Neuronal stem cell (in vitro differentiated cells): Measurements from ENCODE around the gene RPUSD4.
A peak's percentile ranks its signal among the peaks of the same experiment; 100 is the strongest.

Experiments used
- DNase-seq: peaks from one replicate; pipeline ENCODE4 v3.0.0-alpha.2; 2013; ENCODE audit warnings: low spot score
- H2AFZ ChIP-seq: one replicate; pipeline ENCODE4 v1.6.1; 2013; ENCODE audit warnings: mild to moderate bottlenecking, low read length, inconsistent platforms
- H2AK5ac ChIP-seq: 2 replicates; pipeline ENCODE4 v1.6.1; 2013; ENCODE audit warnings: low read depth, mild to moderate bottlenecking, inconsistent platforms, low read length, moderate library complexity, mixed read lengths
- H2BK120ac ChIP-seq: 2 replicates; pipeline ENCODE4 v1.6.1; 2013; ENCODE audit warnings: low read depth, mild to moderate bottlenecking, inconsistent platforms, low read length, moderate library complexity, mixed read lengths
- H2BK12ac ChIP-seq: one replicate; pipeline ENCODE4 v1.6.1; 2013; ENCODE audit warnings: low read length, inconsistent platforms
- H2BK15ac ChIP-seq: 2 replicates; pipeline ENCODE4 v1.6.1; 2013; ENCODE audit warnings: mild to moderate bottlenecking, low read length, inconsistent platforms, mixed read lengths
- H2BK5ac ChIP-seq: one replicate; pipeline ENCODE4 v1.6.1; 2013; ENCODE audit warnings: inconsistent platforms, mild to moderate bottlenecking, low read length, moderate library complexity
- H3K14ac ChIP-seq: one replicate; pipeline ENCODE4 v1.6.1; 2013; ENCODE audit warnings: low read length, inconsistent platforms
- H3K18ac ChIP-seq: 2 replicates; pipeline ENCODE4 v1.6.1; 2013; ENCODE audit warnings: low read length, inconsistent platforms
- H3K23ac ChIP-seq: 2 replicates; pipeline ENCODE4 v1.6.1; 2013; ENCODE audit warnings: low read depth, mild to moderate bottlenecking, mixed read lengths, low read length, inconsistent platforms; ENCODE audit not compliant: poor library complexity
- H3K27ac ChIP-seq: replicated peaks from 3 replicates; pipeline ENCODE4 v1.5.1; 2013; ENCODE audit warnings: low read length, inconsistent platforms
- H3K27me3 ChIP-seq, 3 experiments: 2 replicates each; pipeline ENCODE4 v1.6.1; 2013; ENCODE audit warnings: low read length in 3 of 3, mild to moderate bottlenecking in 2 of 3, inconsistent platforms in 1 of 3, low read depth in 1 of 3, mixed read lengths in 1 of 3, moderate library complexity in 1 of 3; ENCODE audit not compliant: control insufficient read depth in 3 of 3, insufficient read depth in 3 of 3
- H3K36me3 ChIP-seq, 2 donors: replicated peaks in 1 of 2; 2 replicates each; pipeline ENCODE4 v1.6.1; 2013; ENCODE audit warnings: low read length in 2 of 2; ENCODE audit not compliant: control insufficient read depth in 2 of 2, insufficient read depth in 2 of 2
- H3K4ac ChIP-seq: 2 replicates; pipeline ENCODE4 v1.6.1; 2013; ENCODE audit warnings: inconsistent platforms, mild to moderate bottlenecking, low read length, moderate library complexity
- H3K4me1 ChIP-seq, 2 donors: 1 replicate in 1 of 2; 2 replicates in 1 of 2; pipeline ENCODE4 v1.6.1; 2013; ENCODE audit warnings: low read length in 2 of 2, low read depth in 1 of 2; ENCODE audit not compliant: control insufficient read depth in 2 of 2, insufficient read depth in 1 of 2
- H3K4me2 ChIP-seq: one replicate; pipeline ENCODE4 v1.6.1; 2013; ENCODE audit warnings: mild to moderate bottlenecking, low read length, inconsistent platforms; ENCODE audit not compliant: insufficient read depth, poor library complexity, severe bottlenecking
- H3K4me3 ChIP-seq, 2 donors: 2 replicates each; pipeline ENCODE4 v1.5.1; 2013; ENCODE audit warnings: low read length in 2 of 2, mild to moderate bottlenecking in 2 of 2, inconsistent platforms in 1 of 2, moderate library complexity in 1 of 2
- H3K79me1 ChIP-seq: one replicate; pipeline ENCODE4 v1.6.1; 2013; ENCODE audit warnings: low read depth, mild to moderate bottlenecking, inconsistent platforms, low read length, moderate library complexity
- H3K9ac ChIP-seq: one replicate; pipeline ENCODE4 v1.6.1; 2013; ENCODE audit warnings: mild to moderate bottlenecking, low read depth, low read length, inconsistent platforms; ENCODE audit not compliant: poor library complexity
- H3K9me3 ChIP-seq, 2 donors: replicated peaks in 1 of 2; 2 replicates each; pipeline versions ENCODE3 to v1.6.1; 2013; ENCODE audit warnings: low read length in 2 of 2, mild to moderate bottlenecking in 2 of 2, inconsistent platforms in 1 of 2, low read depth in 1 of 2, mixed read lengths in 1 of 2, moderate library complexity in 1 of 2; ENCODE audit not compliant: control insufficient read depth in 2 of 2, insufficient read depth in 1 of 2
- H4K8ac ChIP-seq: one replicate; pipeline ENCODE4 v1.6.1; 2013; ENCODE audit warnings: low read depth, mild to moderate bottlenecking, inconsistent platforms, low read length, moderate library complexity
- H4K91ac ChIP-seq: one replicate; pipeline ENCODE4 v1.6.1; 2013; ENCODE audit warnings: low read length, low read depth, mild to moderate bottlenecking, inconsistent platforms; ENCODE audit not compliant: poor library complexity
- WGBS, 2 donors: extraction: QIAGEN DNeasy Blood & Tissue Kit; methylation state at CpG; one replicate each; pipeline ENCODE4 v1.1.7; 2013; ENCODE audit warnings: missing lambda C conversion rate in 2 of 2, mixed read lengths in 1 of 2; ENCODE audit not compliant: insufficient read length in 2 of 2, insufficient replicate concordance in 1 of 2; ENCODE audit errors: extremely low coverage in 2 of 2; 5-methylcytosine and 5-hydroxymethylcytosine counted together

RPUSD4 gene

DNA sequence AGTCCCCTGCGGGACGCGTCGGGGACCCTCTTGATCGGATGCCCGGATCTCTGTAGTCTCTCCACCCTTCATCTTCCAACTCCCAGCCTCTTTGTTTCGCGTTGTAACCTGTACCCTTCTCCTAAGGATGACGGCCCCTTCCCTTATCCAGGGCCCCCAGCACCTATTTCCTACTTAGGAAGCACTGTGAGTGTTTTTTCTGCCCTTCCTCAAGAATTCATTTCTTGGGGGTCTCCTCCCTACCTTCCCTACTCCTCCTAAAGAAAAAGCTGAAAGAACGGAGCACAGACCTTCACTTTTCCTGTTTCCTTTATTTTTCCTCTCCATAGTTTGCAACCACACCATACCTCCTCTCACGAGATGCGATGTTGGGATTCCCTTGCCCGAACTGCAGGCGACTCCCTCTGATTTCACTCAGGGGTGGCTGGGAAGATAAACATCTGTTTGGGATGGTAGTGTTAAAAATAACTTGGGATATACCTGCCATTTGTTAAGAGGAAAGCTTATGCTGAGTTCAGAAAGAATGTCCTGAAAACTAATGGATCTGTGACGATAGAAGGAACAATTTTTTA lies 725 bp upstream of the RPUSD4 start:
- Histone ChIP-seq H3K23ac (peak overlapping the region; percentile 66), H3K27me3 (no peaks in the 10 kb centered on the region), H3K4ac (no peak overlapping the region), H3K27ac (no peak overlapping the region), H3K4me1 (peaks cover 0 to 5% of the 10 kb centered on the region in 2 donors), H4K8ac (no peak overlapping the region), H2AFZ (peak overlapping the region; percentile 96), H2AK5ac (no peak overlapping the region), H2BK12ac (no peak overlapping the region), H3K9me3 (no peaks in the 10 kb centered on the region), H3K4me3 (peak overlapping the region; percentile 91 to 97), H3K18ac (peak overlapping the region; percentile 15), H4K91ac (no peak overlapping the region), H3K9ac (peak overlapping the region; percentile 84), H3K36me3 (peaks cover 8 to 30% of the 10 kb centered on the region in 2 donors), H3K4me2 (peak overlapping the region; percentile 85), H2BK5ac (peak overlapping the region; percentile 69), H3K79me1 (no peaks in the 10 kb centered on the region), H2BK15ac (no peak overlapping the region), H2BK120ac (no peak overlapping the region), H3K14ac (no peak overlapping the region)
- no peak for DNase-seq
- no CpG with 5 or more reads among the region's 15 CpGs for WGBS, 2 donors

DNA sequence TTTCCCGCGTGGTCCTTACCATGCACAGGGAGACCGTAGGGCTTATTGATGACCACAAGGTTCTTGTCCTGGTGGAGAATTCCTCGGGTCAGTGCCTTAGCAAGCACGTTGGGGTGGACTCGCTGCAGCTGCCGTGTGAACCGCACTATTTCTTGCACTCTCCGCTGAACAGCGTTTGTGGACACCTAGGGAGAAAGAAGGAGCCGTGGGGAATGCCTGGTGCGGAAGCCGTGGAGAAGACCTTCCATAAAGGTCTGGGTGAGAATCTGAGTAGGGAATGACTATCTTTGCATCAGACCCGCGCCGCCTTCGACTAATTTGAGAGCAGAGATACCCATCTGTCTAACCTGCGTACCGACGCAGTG lies 597 bp downstream of the RPUSD4 start:
- no CpG with 5 or more reads among the region's 20 CpGs for WGBS, 2 donors
- H3K9ac ChIP-seq: peak overlapping the region; percentile 56
- H2AK5ac ChIP-seq: no peak overlapping the region
- no peak overlapping the region for H3K4ac ChIP-seq
- H3K18ac ChIP-seq: no peak overlapping the region
- peak overlapping the region; percentile 91 to 97 for H3K4me3 ChIP-seq
- H3K36me3 ChIP-seq: peaks cover 13 to 43% of the 10 kb centered on the region in 2 donors
- no peak overlapping the region for H2BK15ac ChIP-seq
- H2BK12ac ChIP-seq: no peak overlapping the region
- H2AFZ ChIP-seq: peak overlapping the region; percentile 96
- H4K8ac ChIP-seq: no peak overlapping the region
- peak overlapping the region; percentile 79 for H3K4me2 ChIP-seq
- no peak overlapping the region for H3K14ac ChIP-seq
- H3K79me1 ChIP-seq: peaks cover 3% of the 10 kb centered on the region
- no peak overlapping the region for H2BK5ac ChIP-seq
- no peak overlapping the region for H4K91ac ChIP-seq
- no peak for DNase-seq
- no peaks in the 10 kb centered on the region for H3K9me3 ChIP-seq
- H3K27ac ChIP-seq: no peak overlapping the region
- H3K4me1 ChIP-seq: peaks cover 0 to 5% of the 10 kb centered on the region in 2 donors
- H2BK120ac ChIP-seq: no peak overlapping the region
- H3K27me3 ChIP-seq: no peaks in the 10 kb centered on the region
- no peak overlapping the region for H3K23ac ChIP-seq

- H3K18ac ChIP-seq: no peak overlapping the region
- no peak overlapping the region for H3K4me3 ChIP-seq
- H2AK5ac ChIP-seq: no peak overlapping the region
- no peaks in the 10 kb centered on the region for H3K27me3 ChIP-seq
- no peak overlapping the region for H3K4me2 ChIP-seq
- H3K23ac ChIP-seq: no peak overlapping the region
- H2BK120ac ChIP-seq: no peak overlapping the region
- H3K36me3 ChIP-seq: peaks cover 32 to 72% of the 10 kb centered on the region in 2 donors
- H3K4ac ChIP-seq: no peak overlapping the region
- no peak overlapping the region for H3K14ac ChIP-seq
- no CpG with 5 or more reads among the region's 2 CpGs for WGBS, 2 donors
- peaks cover 0 to 5% of the 10 kb centered on the region in 2 donors for H3K4me1 ChIP-seq
- no peak overlapping the region for H4K8ac ChIP-seq
- no peak overlapping the region for H4K91ac ChIP-seq
- DNase-seq: no peak
- H2AFZ ChIP-seq: no peak overlapping the region
- H3K79me1 ChIP-seq: peaks cover 3% of the 10 kb centered on the region
- H2BK12ac ChIP-seq: no peak overlapping the region
- no peaks in the 10 kb centered on the region for H3K9me3 ChIP-seq
- H2BK15ac ChIP-seq: no peak overlapping the region
- H2BK5ac ChIP-seq: no peak overlapping the region
- no peak overlapping the region for H3K27ac ChIP-seq
- H3K9ac ChIP-seq: no peak overlapping the region
These were observed 3.6 kb downstream of the RPUSD4 start for GRCh38 chr11:126207896-126208295.

DNA sequence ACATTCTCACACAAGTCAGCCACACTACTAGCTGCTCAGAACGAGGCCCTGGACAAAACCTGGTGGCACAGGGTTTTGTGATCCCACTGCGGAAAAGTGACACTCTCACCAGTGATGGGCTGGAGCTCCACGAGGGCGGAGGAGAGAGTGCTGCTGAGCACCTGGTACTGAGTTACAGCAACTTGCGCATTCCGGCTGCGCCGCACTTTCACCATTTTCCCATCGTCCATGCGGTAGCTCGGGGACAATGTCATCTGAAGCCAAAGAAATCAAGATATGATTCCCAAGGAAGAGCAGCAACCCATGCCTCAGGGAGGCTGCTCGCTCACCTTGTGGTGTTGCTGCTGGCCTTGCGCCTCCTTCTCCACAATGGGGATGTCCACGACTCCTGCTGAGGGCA lies 6.1 kb downstream of the RPUSD4 start:
- H2BK15ac ChIP-seq: no peak overlapping the region
- H2BK5ac ChIP-seq: peak overlapping the region; percentile 35
- peak overlapping the region; percentile 65 for H3K23ac ChIP-seq
- H2AK5ac ChIP-seq: no peak overlapping the region
- no peak overlapping the region for H3K9ac ChIP-seq
- H3K36me3 ChIP-seq: peaks cover 47 to 98% of the 10 kb centered on the region in 2 donors
- no peak overlapping the region for H2AFZ ChIP-seq
- H4K8ac ChIP-seq: no peak overlapping the region
- no peaks in the 10 kb centered on the region for H3K27me3 ChIP-seq
- no peak overlapping the region for H2BK120ac ChIP-seq
- H3K79me1 ChIP-seq: peaks cover 3% of the 10 kb centered on the region
- H3K4ac ChIP-seq: no peak overlapping the region
- no peak overlapping the region for H2BK12ac ChIP-seq
- H4K91ac ChIP-seq: no peak overlapping the region
- H3K27ac ChIP-seq: no peak overlapping the region
- H3K9me3 ChIP-seq: no peaks in the 10 kb centered on the region
- no peak for DNase-seq
- no peak overlapping the region for H3K4me3 ChIP-seq
- no peak overlapping the region for H3K18ac ChIP-seq
- H3K4me1 ChIP-seq: no peaks in the 10 kb centered on the region
- WGBS, 2 donors: no CpG with 5 or more reads among the region's 14 CpGs
- H3K4me2 ChIP-seq: no peak overlapping the region
- H3K14ac ChIP-seq: no peak overlapping the region
